GM23248 (cell line): ENCODE data around the gene TLCD4. TPM values are rescaled to one million over a fixed set of nuclear protein-coding genes. Genes with fewer than 3 reads are reported as not detected.

ENCODE experiments used
- DNase-seq: peaks from one replicate; pipeline ENCODE4 v3.0.0-alpha.2; 2015
- H2AFZ ChIP-seq: fragments of 200-600 bp; sonication (generic); 2 replicates; pipeline ENCODE4 v1.6.1; 2016; ENCODE audit warnings: antibody characterized with exemption
- H3F3A ChIP-seq: fragments of 200-600 bp; sonication (generic); 2 replicates; pipeline ENCODE4 v1.6.1; 2016; ENCODE audit warnings: mild to moderate bottlenecking, antibody characterized with exemption, mixed run types; ENCODE audit not compliant: insufficient read depth
- H3K27ac ChIP-seq: fragments of 200-600 bp; sonication (generic); 2 replicates; pipeline ENCODE4 v1.5.1; 2016; ENCODE audit warnings: mild to moderate bottlenecking
- H3K27me3 ChIP-seq: fragments of 200-600 bp; sonication (generic); replicated peaks from 2 replicates; pipeline ENCODE4 v1.6.1; 2016; ENCODE audit warnings: mild to moderate bottlenecking; ENCODE audit not compliant: insufficient read depth
- H3K36me3 ChIP-seq: fragments of 200-600 bp; sonication (generic); 2 replicates; pipeline ENCODE4 v1.6.1; 2016; ENCODE audit warnings: low read depth, mild to moderate bottlenecking
- H3K4me1 ChIP-seq: fragments of 200-600 bp; sonication (generic); 2 replicates; pipeline ENCODE4 v1.6.1; 2016; ENCODE audit warnings: mild to moderate bottlenecking; ENCODE audit not compliant: insufficient read depth
- H3K4me2 ChIP-seq: fragments of 200-600 bp; sonication (generic); one replicate; pipeline ENCODE4 v1.6.1; 2016; ENCODE audit warnings: mild to moderate bottlenecking; ENCODE audit not compliant: unreplicated experiment
- H3K4me3 ChIP-seq: fragments of 200-600 bp; sonication (generic); 2 replicates; pipeline ENCODE4 v1.5.1; 2016; ENCODE audit warnings: mild to moderate bottlenecking
- H3K79me2 ChIP-seq: fragments of 200-600 bp; sonication (generic); 2 replicates; pipeline ENCODE4 v1.6.1; 2016; ENCODE audit warnings: mild to moderate bottlenecking; ENCODE audit not compliant: insufficient read depth
- H3K9ac ChIP-seq: fragments of 200-600 bp; sonication (generic); 2 replicates; pipeline ENCODE4 v1.6.1; 2016; ENCODE audit warnings: mild to moderate bottlenecking
- H3K9me2 ChIP-seq: fragments of 200-600 bp; sonication (generic); 2 replicates; pipeline ENCODE4 v1.6.1; 2016; ENCODE audit warnings: mixed run types, mild to moderate bottlenecking, moderate library complexity; ENCODE audit not compliant: insufficient read depth
- H3K9me3 ChIP-seq: fragments of 200-600 bp; sonication (generic); one replicate; pipeline ENCODE4 v1.6.1; 2017; ENCODE audit warnings: low read depth
- H4K20me1 ChIP-seq: fragments of 200-600 bp; sonication (generic); 2 replicates; pipeline ENCODE4 v1.6.0; 2016; ENCODE audit not compliant: insufficient read depth
- EZH2 ChIP-seq: fragments of 200-600 bp; sonication (generic); IDR thresholded peaks from 2 replicates; pipeline ENCODE4 v1.6.1; 2018; ENCODE audit warnings: antibody characterized with exemption, mild to moderate bottlenecking; ENCODE audit not compliant: insufficient read depth, poor library complexity, severe bottlenecking
- EZH2phosphoT487 ChIP-seq: fragments of 200-600 bp; sonication (generic); IDR thresholded peaks from 2 replicates; pipeline ENCODE4 v1.6.1; 2018; ENCODE audit warnings: antibody characterized with exemption, moderate library complexity, mild to moderate bottlenecking, low read depth; ENCODE audit not compliant: insufficient read depth
- WGBS, 2 experiments: methylation state at CpG; one replicate each; pipeline ENCODE4 v1.1.6; 2015 to 2017; ENCODE audit warnings: low lambda C conversion rate in 2 of 2, low coverage in 1 of 2; ENCODE audit errors: missing lambda C conversion rate in 2 of 2; 5-methylcytosine and 5-hydroxymethylcytosine counted together
- in situ Hi-C: fragments of 300-500 bp; cut with MboI; formaldehyde crosslinking; loops from 2 replicates; pipeline ENCODE4 v1.15.0; 2020
- polyA plus RNA-seq: library from polyadenylated mRNA; unstranded; fragments of >200 nt; fragmentation: Nextera tagmentation; extraction: Ambion mirVana; gene quantifications from 2 replicates; pipeline ENCODE4 v1.2.1, GENCODE V29; 2016
- total RNA-seq: library from RNA; depleted of rRNA; stranded (reverse); fragments of >200 nt; shearing (Covaris generic); gene quantifications from 2 replicates; pipeline ENCODE4 v1.2.3, GENCODE V29; 2014

The TLCD4 gene
- total and polyA plus RNA-seq, 2 experiments from 2014 or later, result not detected

DNA sequence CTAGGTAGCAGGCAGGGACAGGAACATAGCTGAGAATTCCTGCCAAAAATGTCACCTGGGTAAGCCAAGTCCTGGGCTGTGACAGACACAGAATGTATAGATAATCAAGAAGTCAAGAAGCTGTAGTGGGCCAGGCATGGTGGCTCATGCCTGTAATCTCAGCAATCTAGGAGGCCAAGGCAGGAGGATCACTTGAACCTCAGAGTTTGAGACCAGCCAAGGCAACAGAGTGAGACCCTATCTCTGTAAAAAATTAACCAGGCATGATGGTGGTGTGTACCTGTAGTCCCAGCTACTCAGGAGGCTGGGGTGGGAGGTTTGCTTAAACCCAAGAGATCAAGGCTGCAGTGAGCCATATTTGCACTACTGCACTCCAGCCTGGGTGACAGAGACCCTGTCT is 41.1 kb upstream of the TLCD4 start:
- DNase-seq, result no peak
- no peak overlapping the region for H3K4me3 ChIP-seq
- in situ Hi-C loops, result no loop called here

DNA sequence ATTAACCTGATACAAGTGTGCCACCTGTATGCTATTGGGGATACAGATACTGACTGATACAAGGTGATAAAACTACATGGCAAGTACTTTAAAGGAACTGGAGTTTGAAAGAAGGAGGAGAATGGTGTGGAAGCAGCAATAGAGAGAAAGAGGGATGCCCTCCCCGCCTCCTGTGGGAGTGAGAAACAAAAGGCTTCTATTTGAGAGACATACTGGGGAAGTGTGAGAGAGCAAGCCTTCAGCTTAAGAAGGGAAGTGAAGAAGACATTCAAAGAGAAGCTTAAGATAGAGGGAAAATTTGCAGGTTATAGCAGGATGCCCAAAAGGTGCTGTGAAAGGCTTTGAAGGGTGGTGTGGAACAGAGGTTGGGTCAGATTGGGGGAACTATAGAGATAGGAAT is 36.7 kb upstream of the TLCD4 start:
- no peak for DNase-seq
- H3K4me2 ChIP-seq, result no peak overlapping the region
- H3F3A ChIP-seq, result no peaks in the 10 kb centered on the region
- peaks cover 18% of the 10 kb centered on the region for H3K27me3 ChIP-seq
- H3K27ac ChIP-seq, result no peak overlapping the region
- H3K9me3 ChIP-seq, result no peaks in the 10 kb centered on the region
- H3K4me1 ChIP-seq, result no peaks in the 10 kb centered on the region
- H3K4me3 ChIP-seq, result no peak overlapping the region
- no peaks in the 10 kb centered on the region for H3K79me2 ChIP-seq
- H3K9me2 ChIP-seq, result no peaks in the 10 kb centered on the region
- no peak overlapping the region for H2AFZ ChIP-seq
- TF ChIP-seq EZH2phosphoT487, result no peak
- no peak for TF ChIP-seq EZH2
- no peaks in the 10 kb centered on the region for H4K20me1 ChIP-seq
- in situ Hi-C loops, result no loop called here
- no peak overlapping the region for H3K9ac ChIP-seq
- WGBS, 2 experiments, result 34 to 53% methylated on average over 1 of the region's 1 CpG
- H3K36me3 ChIP-seq, result no peaks in the 10 kb centered on the region

More for the DNA sequence above, 41.1 kb upstream of the TLCD4 start:
- peaks cover 18% of the 10 kb centered on the region for H3K27me3 ChIP-seq
- no peaks in the 10 kb centered on the region for H3F3A ChIP-seq
- no peaks in the 10 kb centered on the region for H4K20me1 ChIP-seq
- H2AFZ ChIP-seq, result no peak overlapping the region
- no peak overlapping the region for H3K4me2 ChIP-seq
- no peaks in the 10 kb centered on the region for H3K36me3 ChIP-seq
- H3K27ac ChIP-seq, result no peak overlapping the region
- H3K9me3 ChIP-seq, result no peaks in the 10 kb centered on the region
- no peak for TF ChIP-seq EZH2phosphoT487
- TF ChIP-seq EZH2, result no peak
- peaks cover 11% of the 10 kb centered on the region for H3K79me2 ChIP-seq
- H3K4me1 ChIP-seq, result peaks cover 9% of the 10 kb centered on the region
- no peak overlapping the region for H3K9ac ChIP-seq
- H3K9me2 ChIP-seq, result no peaks in the 10 kb centered on the region

DNA sequence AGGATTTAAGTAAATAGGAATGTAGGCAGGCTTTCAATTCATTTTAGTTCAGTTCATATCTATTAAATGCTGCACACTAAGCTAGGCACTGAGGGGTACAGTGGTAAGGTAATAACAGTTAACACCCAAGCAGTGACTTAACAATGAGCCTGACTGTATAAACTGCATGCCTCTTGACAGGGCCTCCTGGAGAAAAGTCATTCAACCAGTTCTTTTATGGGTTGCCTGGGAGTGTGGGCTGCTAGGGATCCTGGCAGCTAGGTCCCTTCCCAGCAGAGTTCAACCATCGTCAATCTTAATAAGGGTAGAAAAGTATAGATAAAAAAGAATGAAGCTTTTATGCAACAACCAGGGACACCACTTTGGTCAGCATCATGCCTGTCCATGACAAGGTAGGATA is 36.3 kb upstream of the TLCD4 start:
- Histone ChIP-seq H3K27me3 (peaks cover 18% of the 10 kb centered on the region), H2AFZ (no peak overlapping the region), H3K4me1 (no peaks in the 10 kb centered on the region), H3K9me3 (no peaks in the 10 kb centered on the region), H3K4me3 (no peak overlapping the region), H3K79me2 (no peaks in the 10 kb centered on the region), H3K27ac (no peak overlapping the region), H3K9me2 (no peaks in the 10 kb centered on the region), H3K4me2 (no peak overlapping the region), H3F3A (no peaks in the 10 kb centered on the region), H4K20me1 (no peaks in the 10 kb centered on the region), H3K36me3 (no peaks in the 10 kb centered on the region), H3K9ac (no peak overlapping the region)
- in situ Hi-C loops, result no loop called here
- DNase-seq, result no peak
- TF ChIP-seq EZH2 (no peak), EZH2phosphoT487 (no peak)
- 54 to 59% methylated on average over 1 of the region's 1 CpG for WGBS, 2 experiments

DNA sequence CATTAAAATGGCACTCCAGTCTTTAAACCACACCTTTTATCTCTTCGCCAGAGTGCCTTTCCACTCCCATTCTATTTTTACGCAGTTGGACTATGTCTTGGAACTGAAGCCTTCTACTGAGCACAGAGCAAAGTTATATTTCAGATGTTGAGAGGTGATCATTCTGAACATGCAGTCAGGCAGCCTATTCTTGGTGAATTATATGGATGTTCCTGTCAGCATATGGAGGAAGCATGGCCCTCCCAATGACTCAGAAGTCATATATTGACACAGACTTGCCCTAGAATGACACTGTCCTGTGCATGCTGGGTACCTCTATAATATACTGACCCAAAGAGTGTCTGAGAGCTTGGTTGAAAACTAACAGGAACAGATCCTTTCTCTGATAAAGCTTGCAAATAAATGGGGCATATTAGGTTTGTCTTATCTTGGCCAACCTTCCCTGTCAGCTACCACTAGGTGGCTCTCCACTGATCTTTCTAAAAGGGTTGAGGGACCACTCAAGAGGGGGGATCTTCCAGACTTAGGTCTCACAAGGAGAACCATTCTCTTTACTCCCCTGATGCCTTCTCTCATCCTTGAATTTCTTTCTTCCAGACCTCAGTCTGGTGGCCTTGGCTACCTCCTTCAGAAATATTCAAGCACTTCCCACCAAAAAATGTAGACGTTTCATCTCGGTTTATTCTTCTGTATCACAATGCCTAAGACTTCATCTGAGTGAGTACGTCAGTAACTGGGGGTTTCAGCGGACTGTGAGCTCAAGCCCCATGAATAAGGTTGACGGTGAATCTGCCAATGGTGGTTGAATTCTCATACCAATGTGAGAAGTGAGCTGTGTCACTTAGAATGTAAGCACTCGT is 32.6 kb upstream of the TLCD4 start:
- Histone ChIP-seq H4K20me1 (no peaks in the 10 kb centered on the region), H3F3A (peaks cover 11% of the 10 kb centered on the region; the same call in 1 of the 2 replicates), H3K4me3 (no peak overlapping the region), H3K79me2 (no peaks in the 10 kb centered on the region), H3K9ac (no peak overlapping the region), H3K27me3 (peaks cover 6% of the 10 kb centered on the region), H3K9me2 (no peaks in the 10 kb centered on the region), H2AFZ (peak overlapping the region; percentile 11; the same call in 1 of the 2 replicates), H3K9me3 (no peaks in the 10 kb centered on the region), H3K4me1 (peaks cover 13% of the 10 kb centered on the region), H3K4me2 (no peak overlapping the region), H3K27ac (no peak overlapping the region), H3K36me3 (no peaks in the 10 kb centered on the region)
- TF ChIP-seq EZH2, result no peak
- TF ChIP-seq EZH2phosphoT487, result no peak
- WGBS, 2 experiments, result 64 to 65% methylated on average over 8 of the region's 8 CpGs
- peak; percentile 38 for DNase-seq
- in situ Hi-C loops, result no loop called here
